Panc1 (cell line): ENCODE data around the gene PAQR7.

ENCODE experiments used
- SIN3A ChIP-seq: IDR thresholded peaks from 2 replicates; pipeline ENCODE4 v1.6.1; 2012; ENCODE audit warnings: low read depth, mild to moderate bottlenecking, low read length, moderate library complexity, borderline replicate concordance; ENCODE audit not compliant: insufficient read depth
- TCF7L2 ChIP-seq: IDR thresholded peaks from 2 replicates; pipeline ENCODE4 v1.6.1; 2011; ENCODE audit warnings: mild to moderate bottlenecking, low read depth, low read length, inconsistent platforms
- TF ChIP-seq, protein P1 (sequence below): fragments of 450-650 bp; IDR thresholded peaks from 2 replicates; pipeline ENCODE4 v1.5.1; 2017; ENCODE audit warnings: mild to moderate bottlenecking

DNA sequence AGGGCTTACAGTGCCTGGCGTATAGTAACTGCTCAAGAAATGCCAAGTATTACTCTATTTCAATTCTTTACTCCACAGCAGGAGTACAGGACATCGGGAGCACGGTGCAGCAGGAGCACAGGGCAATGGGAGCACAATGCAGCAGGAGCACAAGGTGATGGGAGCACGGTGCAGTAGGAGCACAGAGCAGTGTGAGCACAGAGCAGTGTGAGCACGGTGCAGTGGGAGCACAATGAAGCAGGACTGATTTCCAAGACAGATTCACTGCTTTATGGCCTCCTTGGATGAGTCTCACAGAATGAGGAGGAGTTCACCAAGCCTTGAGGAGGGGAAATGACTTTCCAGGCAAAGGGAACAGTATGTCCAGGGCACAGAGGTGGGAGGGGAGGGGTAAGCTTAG lies 5.0 kb upstream of the PAQR7 start:
- TF ChIP-seq, protein P1, sequence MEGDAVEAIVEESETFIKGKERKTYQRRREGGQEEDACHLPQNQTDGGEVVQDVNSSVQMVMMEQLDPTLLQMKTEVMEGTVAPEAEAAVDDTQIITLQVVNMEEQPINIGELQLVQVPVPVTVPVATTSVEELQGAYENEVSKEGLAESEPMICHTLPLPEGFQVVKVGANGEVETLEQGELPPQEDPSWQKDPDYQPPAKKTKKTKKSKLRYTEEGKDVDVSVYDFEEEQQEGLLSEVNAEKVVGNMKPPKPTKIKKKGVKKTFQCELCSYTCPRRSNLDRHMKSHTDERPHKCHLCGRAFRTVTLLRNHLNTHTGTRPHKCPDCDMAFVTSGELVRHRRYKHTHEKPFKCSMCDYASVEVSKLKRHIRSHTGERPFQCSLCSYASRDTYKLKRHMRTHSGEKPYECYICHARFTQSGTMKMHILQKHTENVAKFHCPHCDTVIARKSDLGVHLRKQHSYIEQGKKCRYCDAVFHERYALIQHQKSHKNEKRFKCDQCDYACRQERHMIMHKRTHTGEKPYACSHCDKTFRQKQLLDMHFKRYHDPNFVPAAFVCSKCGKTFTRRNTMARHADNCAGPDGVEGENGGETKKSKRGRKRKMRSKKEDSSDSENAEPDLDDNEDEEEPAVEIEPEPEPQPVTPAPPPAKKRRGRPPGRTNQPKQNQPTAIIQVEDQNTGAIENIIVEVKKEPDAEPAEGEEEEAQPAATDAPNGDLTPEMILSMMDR = no peak
- TF ChIP-seq TCF7L2 (no peak), SIN3A (no peak)
